Muscle of arm (tissue), 12 donors: ENCODE results near the gene G3BP1. TPM values are rescaled to one million over a fixed set of nuclear protein-coding genes. Genes with fewer than 3 reads are reported as not detected.
"Not testable (repeated sequence)": the region's sequence is repeated elsewhere in the genome, so short reads cannot be mapped to it uniquely, and the experiment has no call there.

Source experiments
- DNase-seq: peaks from one replicate; pipeline ENCODE4 v3.0.0-alpha.2; 2013
- polyA plus RNA-seq, 12 donors: library from polyadenylated mRNA; unstranded; fragments of 120-200 nt; gene quantifications; one replicate each; pipeline ENCODE4 v1.2.1, GENCODE V29; 2013; ENCODE audit not compliant: insufficient read length in 12 of 12

Gene G3BP1
- polyA plus RNA-seq, 12 donors, result 97.6 to 124 (median 110) TPM; not detected in 1

DNA sequence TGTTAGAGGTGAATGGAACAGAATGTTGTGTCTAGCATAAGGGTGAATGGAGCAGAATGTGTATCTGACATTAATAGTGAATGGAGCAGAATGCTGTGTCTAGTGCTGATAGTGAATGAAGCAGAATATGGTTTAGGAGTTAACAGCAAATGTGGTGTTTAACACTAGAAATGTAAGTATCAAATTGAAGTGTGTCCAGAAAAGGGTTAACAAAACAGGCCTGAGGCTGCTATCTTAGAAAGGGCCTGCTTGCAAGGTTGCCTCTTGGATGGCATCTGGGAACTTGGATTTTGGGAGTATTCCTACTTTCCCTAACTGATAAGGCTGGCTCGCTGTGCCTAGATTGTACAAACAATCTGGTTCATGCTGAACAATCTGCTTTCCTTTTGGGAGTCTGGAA, 76.1 kb downstream of the G3BP1 start:
- no peak for DNase-seq

DNA sequence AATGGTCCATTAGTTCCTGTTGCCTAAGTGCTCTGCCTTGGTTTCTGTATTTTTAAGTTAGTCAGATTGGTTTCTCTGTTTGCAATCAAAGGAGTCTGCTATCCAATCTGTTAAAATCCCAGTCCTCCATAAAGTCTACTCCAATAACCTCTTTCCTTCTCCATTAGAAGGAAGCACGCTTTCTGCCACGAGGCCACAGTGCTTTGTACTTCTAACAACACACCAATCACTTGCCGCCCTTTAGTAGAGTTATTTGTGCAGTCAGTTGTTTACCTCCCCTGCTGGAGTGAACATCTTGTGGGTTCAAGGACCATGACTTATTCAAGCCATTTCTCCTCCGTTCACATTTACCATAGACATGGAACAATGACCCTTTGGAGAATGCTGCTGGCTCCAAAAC, 83.9 kb downstream of the G3BP1 start:
- no peak for DNase-seq

DNA sequence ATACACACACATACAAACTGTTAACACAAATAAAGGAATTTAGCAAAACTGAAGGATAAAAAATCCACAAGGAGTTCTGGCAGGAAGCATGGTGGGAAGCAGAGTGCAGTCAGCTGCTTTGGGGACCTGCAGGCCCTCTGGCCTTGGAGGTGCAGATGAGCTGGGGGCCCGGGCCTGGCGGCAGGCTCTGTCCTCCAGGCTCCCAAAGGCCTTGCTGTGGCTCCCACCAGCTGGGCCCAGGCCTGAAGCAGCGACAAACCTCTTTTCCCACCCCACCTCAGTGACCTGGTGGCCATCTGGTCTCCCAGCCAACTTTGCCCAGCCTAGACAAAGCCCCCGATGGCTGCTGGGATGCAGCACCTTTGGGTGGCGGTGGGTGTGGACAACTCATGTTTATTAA, 85.1 kb downstream of the G3BP1 start:
- no peak for DNase-seq

DNA sequence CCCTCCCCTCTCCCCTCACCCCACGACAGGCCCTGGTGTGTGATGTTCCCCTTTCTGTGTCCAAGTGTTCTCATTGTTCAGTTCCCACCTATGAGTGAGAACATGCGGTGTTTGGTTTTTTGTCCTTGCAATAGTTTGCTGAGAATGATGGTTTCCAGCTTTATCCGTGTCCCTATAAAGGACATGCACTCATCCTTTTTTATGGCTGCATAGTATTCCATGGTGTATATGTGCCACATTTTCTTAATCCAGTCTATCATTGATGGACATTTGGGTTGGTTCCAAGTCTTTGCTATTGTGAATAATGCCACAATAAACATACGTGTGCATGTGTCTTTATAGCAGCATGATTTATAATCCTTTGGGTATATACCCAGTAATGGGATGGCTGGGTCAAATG, 89.1 kb downstream of the G3BP1 start:
- DNase-seq, result not testable (repeated sequence)

Other genes with a start within 250 kb of the G3BP1 start
- 10 to 100 TPM in 1 of 12 donors, 1 to 10 TPM in 3, under 1 TPM in 7, not detected in 1; 0.38 to 19.1 (median 0.70) TPM for gene FAT2, start 180.6 kb upstream of the G3BP1 start, polyA plus RNA-seq
- gene SPARC, start 85.0 kb upstream of the G3BP1 start, polyA plus RNA-seq, result 1,000 to 10,000 TPM; 3,389 to 6,972 (median 4,467) TPM
- 10 to 100 TPM in 11 of 12 donors, not detected in 1; 39.1 to 85.9 (median 48.4) TPM for gene ATOX1, start 13.3 kb upstream of the G3BP1 start, polyA plus RNA-seq
- gene GLRA1, start 152.9 kb downstream of the G3BP1 start, polyA plus RNA-seq, result under 1 TPM in 2 of 12 donors, not detected in 10; 0.07 to 0.09 TPM